Activated gamma-delta T cell treated with Interleukin-2 at 50 U/mL for 16 hours (primary cell): ENCODE results near the gene PREX1.

ENCODE experiments used
- DNase-seq: peaks from one replicate; pipeline ENCODE4 v3.0.0-alpha.2; 2020

The PREX1 gene

GRCh38 chr20:48597521-48598302 lies 230.1 kb downstream of the PREX1 start:
- DNase-seq: no peak

GRCh38 chr20:48596334-48596898 lies 231.4 kb downstream of the PREX1 start:
- DNase-seq: no peak

DNA sequence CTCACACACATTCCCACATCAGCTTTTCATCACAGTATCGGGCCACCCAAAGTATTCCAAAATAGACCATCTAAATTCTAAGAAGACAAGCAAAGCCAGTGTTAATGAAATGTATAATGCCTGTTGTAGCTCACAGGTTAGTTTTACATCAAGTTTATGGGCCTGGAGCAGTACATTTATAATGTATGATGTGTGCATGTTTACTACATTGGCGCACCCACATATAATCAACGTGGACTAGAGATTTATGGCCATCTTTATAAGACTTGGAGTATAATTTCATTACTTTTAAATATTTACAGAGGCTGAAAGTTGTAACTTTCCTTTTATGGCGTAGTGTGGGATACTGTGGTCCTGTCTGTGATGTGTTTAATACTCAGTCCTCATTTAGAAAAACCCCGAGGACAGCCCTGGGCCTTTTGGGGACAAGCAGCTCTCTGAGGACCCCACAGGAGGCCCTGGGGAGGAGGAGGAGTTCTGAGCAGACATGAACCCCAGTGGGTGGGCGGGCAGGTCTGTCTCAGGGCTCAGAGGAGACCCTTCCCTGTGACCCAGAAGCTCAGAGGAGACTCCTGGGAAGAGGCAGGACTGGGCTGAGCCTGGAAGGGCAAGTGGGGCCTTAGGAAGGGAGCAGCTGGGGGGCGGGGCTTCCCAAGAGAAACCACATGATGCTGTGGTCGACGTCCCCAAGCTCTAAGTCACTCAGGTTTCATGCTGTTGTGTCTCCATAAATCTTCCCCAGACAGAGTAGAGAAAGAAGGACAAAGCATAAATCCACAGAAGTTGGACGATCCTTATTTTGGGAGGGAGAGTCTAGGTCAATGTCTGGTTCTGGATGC lies 232.1 kb downstream of the PREX1 start:
- no peak for DNase-seq

- no peak for DNase-seq
These were observed 233.3 kb downstream of the PREX1 start for GRCh38 chr20:48594533-48594932.

GRCh38 chr20:48592107-48592940 lies 235.5 kb downstream of the PREX1 start:
- DNase-seq: no peak

GRCh38 chr20:48586730-48587129 lies 241.1 kb downstream of the PREX1 start:
- no peak for DNase-seq

GRCh38 chr20:48585061-48585870 lies 242.5 kb downstream of the PREX1 start:
- no peak for DNase-seq

GRCh38 chr20:48584391-48585060 lies 243.3 kb downstream of the PREX1 start:
- no peak for DNase-seq

DNA sequence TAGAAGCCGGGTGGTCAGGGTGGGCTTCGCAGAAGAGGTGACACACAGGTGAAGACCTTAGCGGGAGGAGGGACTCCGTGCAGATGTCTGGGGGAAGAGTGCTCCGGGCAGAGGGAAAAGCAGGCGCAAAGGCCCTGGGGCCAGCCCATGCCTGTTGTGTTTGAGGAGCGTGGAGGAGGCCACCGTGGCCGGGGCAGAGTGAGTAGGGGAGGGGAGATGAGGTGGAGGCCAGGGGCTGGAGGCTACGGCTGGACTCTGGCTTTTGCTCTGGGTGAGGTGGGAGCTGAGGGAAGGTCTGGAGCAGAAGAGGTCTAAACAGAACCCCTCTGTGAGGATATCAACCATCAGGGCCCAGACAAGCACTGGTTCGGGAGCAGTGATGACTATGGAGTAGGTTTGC lies 244.0 kb downstream of the PREX1 start:
- no peak for DNase-seq

DNA sequence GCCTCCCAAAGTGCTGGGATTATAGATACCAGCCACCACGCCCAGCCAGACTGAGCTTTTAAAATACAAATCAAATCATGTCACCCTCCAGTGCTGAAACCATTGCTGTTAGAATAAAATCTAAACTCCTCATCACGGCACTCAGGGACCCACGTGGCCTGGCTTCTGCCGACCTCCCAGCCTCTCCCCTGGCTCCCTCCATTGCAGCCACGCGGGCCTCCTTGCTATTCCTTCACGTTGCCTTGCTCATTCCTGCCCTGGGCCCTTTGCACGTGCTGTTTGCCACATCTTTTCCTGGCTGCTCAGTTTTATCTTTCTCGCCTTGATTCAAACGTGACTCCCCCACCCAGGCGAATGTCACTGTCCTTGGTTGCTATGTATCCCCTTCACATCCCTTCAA lies 244.6 kb downstream of the PREX1 start:
- no peak for DNase-seq

- DNase-seq: no peak
These were observed 245.2 kb downstream of the PREX1 start for GRCh38 chr20:48582673-48582985.

DNA sequence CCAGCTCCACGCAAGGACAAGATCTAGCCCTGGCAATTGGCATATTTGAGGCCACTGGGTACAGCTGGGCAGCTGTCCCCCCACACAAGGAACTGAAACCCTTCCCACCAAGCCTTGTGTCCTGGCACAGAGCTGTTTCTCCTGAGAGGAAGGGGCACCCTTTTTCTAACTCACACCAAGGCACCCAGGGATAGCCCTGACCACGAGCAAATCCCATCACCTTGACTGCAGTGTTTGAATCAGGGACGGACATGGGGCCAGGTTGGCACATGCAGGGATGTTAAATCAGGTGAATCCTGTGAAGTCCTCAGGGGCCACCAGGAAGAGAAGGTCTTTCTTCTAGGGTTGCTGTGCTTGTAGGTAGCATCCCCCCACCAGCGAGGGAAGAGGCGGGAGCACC lies 246.6 kb downstream of the PREX1 start:
- no peak for DNase-seq

- DNase-seq: no peak
These were observed 249.3 kb downstream of the PREX1 start for GRCh38 chr20:48578397-48579098.

- DNase-seq: no peak
These were observed 250.2 kb downstream of the PREX1 start for GRCh38 chr20:48577557-48577956.

DNA sequence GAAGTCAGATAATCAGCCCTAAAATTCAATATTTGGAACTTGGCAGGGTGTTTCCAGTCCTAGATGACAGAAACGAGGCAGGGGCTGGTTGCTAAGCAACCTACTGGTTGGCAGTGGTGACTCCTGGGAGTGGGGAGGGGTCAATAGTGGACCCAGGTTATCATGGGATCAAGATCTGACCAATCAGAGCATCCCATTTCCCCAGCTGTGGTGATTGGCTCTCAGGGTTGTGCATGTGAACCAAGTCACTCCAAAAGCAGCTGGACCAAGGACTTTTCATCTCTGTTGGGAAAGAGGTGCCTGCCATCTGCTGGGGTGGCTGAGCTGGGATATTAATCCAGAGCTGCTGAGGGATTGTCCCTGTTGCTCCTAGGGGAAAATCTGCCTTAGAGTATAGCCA lies 253.4 kb downstream of the PREX1 start:
- no peak for DNase-seq
